Smooth muscle cell (in vitro differentiated cells): Measurements from ENCODE around the gene YWHAB. TPM values are rescaled to one million over a fixed set of nuclear protein-coding genes. Genes with fewer than 3 reads are reported as not detected.

ENCODE experiments used
- DNase-seq: peaks from one replicate; lab custom pipeline; 2025; ENCODE audit not compliant: unreplicated experiment; lab: John Stamatoyannopoulos, UW
- H2AFZ ChIP-seq: fragments of 200-600 bp; sonication (generic); 2 replicates; pipeline ENCODE4 v1.6.0; 2016; ENCODE audit warnings: antibody characterized with exemption, low read depth, mild to moderate bottlenecking
- H3F3A ChIP-seq: fragments of 200-600 bp; sonication (generic); 2 replicates; pipeline ENCODE4 v1.6.0; 2017; ENCODE audit warnings: antibody characterized with exemption, low read depth
- H3K27ac ChIP-seq: fragments of 200-600 bp; sonication (generic); 2 replicates; pipeline ENCODE4 v1.5.1; 2016; ENCODE audit warnings: low read depth, mild to moderate bottlenecking
- H3K27me3 ChIP-seq: fragments of 200-600 bp; sonication (generic); 2 replicates; pipeline ENCODE4 v1.6.1; 2016; ENCODE audit warnings: low read depth, mild to moderate bottlenecking
- H3K36me3 ChIP-seq: fragments of 200-600 bp; sonication (generic); 2 replicates; pipeline ENCODE4 v1.5.1; 2016; ENCODE audit warnings: low read depth
- H3K4me1 ChIP-seq: fragments of 200-600 bp; sonication (generic); 2 replicates; pipeline ENCODE4 v1.5.1; 2016; ENCODE audit warnings: low read depth
- H3K4me2 ChIP-seq: fragments of 200-600 bp; sonication (generic); 2 replicates; pipeline ENCODE4 v1.6.0; 2016; ENCODE audit warnings: mild to moderate bottlenecking
- H3K4me3 ChIP-seq: fragments of 200-600 bp; sonication (generic); 2 replicates; pipeline ENCODE4 v1.5.1; 2016; ENCODE audit warnings: mild to moderate bottlenecking
- H3K79me2 ChIP-seq: fragments of 200-600 bp; sonication (generic); 2 replicates; pipeline ENCODE4 v1.6.0; 2016; ENCODE audit warnings: low read depth, mild to moderate bottlenecking
- H3K9ac ChIP-seq: fragments of 200-600 bp; sonication (generic); 2 replicates; pipeline ENCODE4 v1.6.0; 2016; ENCODE audit warnings: low read depth
- H3K9me3 ChIP-seq: fragments of 200-600 bp; sonication (generic); replicated peaks from 2 replicates; pipeline ENCODE4 v1.5.1; 2016; ENCODE audit warnings: low read depth
- H4K20me1 ChIP-seq: fragments of 200-600 bp; sonication (generic); 2 replicates; pipeline ENCODE4 v1.6.0; 2016; ENCODE audit warnings: low read depth
- CTCF ChIP-seq: fragments of 200-600 bp; sonication (generic); IDR thresholded peaks from 2 replicates; pipeline ENCODE4 v1.5.1; 2017; ENCODE audit warnings: borderline replicate concordance, mild to moderate bottlenecking, antibody characterized with exemption; ENCODE audit not compliant: insufficient read depth, poor library complexity, severe bottlenecking
- WGBS: methylation state at CpG from one replicate; pipeline ENCODE4 v1.1.7; 2016; ENCODE audit warnings: low lambda C conversion rate; 5-methylcytosine and 5-hydroxymethylcytosine counted together
- polyA plus RNA-seq: library from polyadenylated mRNA; unstranded; fragments of >200 nt; fragmentation: Nextera tagmentation; extraction: Ambion mirVana; gene quantifications from 2 replicates; pipeline ENCODE4 v1.2.1, GENCODE V29; 2016
- total RNA-seq: library from RNA; depleted of rRNA; stranded (reverse); fragments of >200 nt; gene quantifications from 2 replicates; pipeline ENCODE4 v1.2.3, GENCODE V29; 2014

YWHAB gene
- total and polyA plus RNA-seq, 2 experiments from 2014 or later = 99.8 to 226 TPM

GRCh38 chr20:44884907-44885391 is 556 bp upstream of the YWHAB start:
- no peaks in the 10 kb centered on the region for H3F3A ChIP-seq
- no peaks in the 10 kb centered on the region for H3K27me3 ChIP-seq
- WGBS = 10% methylated on average over 14 of the region's 14 CpGs
- peaks cover 18% of the 10 kb centered on the region for H3K4me1 ChIP-seq
- peak overlapping the region; percentile 96 for H3K9ac ChIP-seq
- H3K9me3 ChIP-seq = no peaks in the 10 kb centered on the region
- TF ChIP-seq CTCF = no peak
- H3K4me3 ChIP-seq = peak overlapping the region; percentile 74
- peak overlapping the region; percentile 90 for H3K27ac ChIP-seq
- H3K4me2 ChIP-seq = peak overlapping the region; percentile 90
- no peaks in the 10 kb centered on the region for H3K36me3 ChIP-seq
- H2AFZ ChIP-seq = peak overlapping the region; percentile 50
- H4K20me1 ChIP-seq = peaks cover 40% of the 10 kb centered on the region
- H3K79me2 ChIP-seq = peaks cover 44% of the 10 kb centered on the region
- DNase-seq = no peak

- H3K27me3 ChIP-seq = no peaks in the 10 kb centered on the region
- 2% methylated on average over 8 of the region's 8 CpGs for WGBS
- H3K27ac ChIP-seq = peak overlapping the region; percentile 90
- H4K20me1 ChIP-seq = peaks cover 53% of the 10 kb centered on the region
- DNase-seq = no peak
- no peaks in the 10 kb centered on the region for H3K9me3 ChIP-seq
- H3K9ac ChIP-seq = peak overlapping the region; percentile 96
- no peak for TF ChIP-seq CTCF
- no peaks in the 10 kb centered on the region for H3K36me3 ChIP-seq
- peak overlapping the region; percentile 90 for H3K4me2 ChIP-seq
- no peaks in the 10 kb centered on the region for H3F3A ChIP-seq
- H3K79me2 ChIP-seq = peaks cover 57% of the 10 kb centered on the region
- H2AFZ ChIP-seq = no peak overlapping the region
- H3K4me1 ChIP-seq = peaks cover 18% of the 10 kb centered on the region
- H3K4me3 ChIP-seq = peak overlapping the region; percentile 74
Measured at GRCh38 chr20:44886266-44886651, 754 bp downstream of the YWHAB start.

- H3K4me3 ChIP-seq = peak overlapping the region; percentile 74
- no peaks in the 10 kb centered on the region for H3K27me3 ChIP-seq
- peak overlapping the region; percentile 96 for H3K9ac ChIP-seq
- DNase-seq = no peak
- H3K9me3 ChIP-seq = no peaks in the 10 kb centered on the region
- peak overlapping the region; percentile 90 for H3K4me2 ChIP-seq
- H3K79me2 ChIP-seq = peaks cover 63% of the 10 kb centered on the region
- H3K4me1 ChIP-seq = peaks cover 18% of the 10 kb centered on the region
- H3K36me3 ChIP-seq = no peaks in the 10 kb centered on the region
- TF ChIP-seq CTCF = no peak
- peaks cover 58% of the 10 kb centered on the region for H4K20me1 ChIP-seq
- WGBS = 19% methylated on average over 2 of the region's 2 CpGs
- H2AFZ ChIP-seq = no peak overlapping the region
- no peaks in the 10 kb centered on the region for H3F3A ChIP-seq
- H3K27ac ChIP-seq = peak overlapping the region; percentile 90
Measured at GRCh38 chr20:44886828-44887227, 1.3 kb downstream of the YWHAB start.

- H3K9me3 ChIP-seq = no peaks in the 10 kb centered on the region
Measured at GRCh38 chr20:44887466-44887865, 2.0 kb downstream of the YWHAB start.

More at GRCh38 chr20:44887466-44887865, 2.0 kb downstream of the YWHAB start:
- H3K9ac ChIP-seq = peak overlapping the region; percentile 96
- H3K27me3 ChIP-seq = no peaks in the 10 kb centered on the region
- peaks cover 69% of the 10 kb centered on the region for H3K79me2 ChIP-seq
- peak overlapping the region; percentile 74 for H3K4me3 ChIP-seq
- peaks cover 65% of the 10 kb centered on the region for H4K20me1 ChIP-seq
- no peak for DNase-seq
- H3K36me3 ChIP-seq = no peaks in the 10 kb centered on the region
- no peak overlapping the region for H2AFZ ChIP-seq
- 77% methylated on average over 4 of the region's 4 CpGs for whole genome bisulfite sequencing
- no peak for TF ChIP-seq CTCF
- peak overlapping the region; percentile 90 for H3K4me2 ChIP-seq
- H3K4me1 ChIP-seq = peaks cover 18% of the 10 kb centered on the region
- H3K27ac ChIP-seq = peak overlapping the region; percentile 90
- H3F3A ChIP-seq = no peaks in the 10 kb centered on the region
